IMR-90 (cell line): ENCODE results near the gene NR4A3. TPM values are rescaled to one million over a fixed set of nuclear protein-coding genes. Genes with fewer than 3 reads are reported as not detected.

Source experiments
- ATAC-seq: fragments of 200-7000 bp; cut with Tn5 transposase; 2 replicates; pipeline ENCODE4 v1.9.1; 2020; ENCODE audit warnings: low read depth, mild to moderate bottlenecking, moderate library complexity
- BruUV-seq: library from RNA; stranded (reverse); fragments of 400-500 nt; replicated peaks from 2 replicates; lab custom pipeline; 2021; lab: Mats Ljungman, UMichigan
- CTCF ChIA-PET: fragments of 300-600 bp; formaldehyde crosslinking; extraction: SDS; loops from one replicate; lab custom pipeline; 2021; ENCODE audit warnings: antibody characterized with exemption; lab: Yijun Ruan, JAX
- POLR2A ChIA-PET: fragments of 300-600 bp; sonication (Branson Sonifier 250); formaldehyde crosslinking; loops from one replicate; lab custom pipeline; 2022; ENCODE audit warnings: antibody characterized with exemption; ENCODE audit not compliant: unreplicated experiment; lab: Charles Lee
- DNase-seq: peaks from one replicate; pipeline ENCODE4 v3.0.0; 2013
- H2AFZ ChIP-seq: replicated peaks from 2 replicates; pipeline ENCODE3; 2013; ENCODE audit warnings: low read length, mild to moderate bottlenecking; ENCODE audit not compliant: poor library complexity
- H2AK5ac ChIP-seq: 2 replicates; pipeline ENCODE4 v1.6.1; 2013; ENCODE audit warnings: low read depth, low read length, inconsistent platforms
- H2AK9ac ChIP-seq: replicated peaks from 2 replicates; pipeline ENCODE3; 2013; ENCODE audit warnings: mild to moderate bottlenecking, low read depth, low read length, moderate library complexity; ENCODE audit not compliant: poor library complexity
- H2BK120ac ChIP-seq: 2 replicates; pipeline ENCODE4 v1.6.1; 2013; ENCODE audit warnings: low read depth, low read length, inconsistent platforms
- H2BK15ac ChIP-seq: 3 replicates; pipeline ENCODE4 v1.6.1; 2013; ENCODE audit warnings: low read depth, low read length, inconsistent platforms
- H2BK20ac ChIP-seq: 2 replicates; pipeline ENCODE4 v1.6.1; 2013; ENCODE audit warnings: low read depth, mild to moderate bottlenecking, inconsistent platforms, low read length, moderate library complexity
- H2BK5ac ChIP-seq: 2 replicates; pipeline ENCODE4 v1.6.1; 2013; ENCODE audit warnings: mild to moderate bottlenecking, low read depth, low read length, inconsistent platforms; ENCODE audit not compliant: poor library complexity, severe bottlenecking
- H3K14ac ChIP-seq: replicated peaks from 2 replicates; pipeline ENCODE4 v1.6.1; 2013; ENCODE audit warnings: low read depth, low read length, inconsistent platforms
- H3K18ac ChIP-seq: 2 replicates; pipeline ENCODE4 v1.6.1; 2013; ENCODE audit warnings: low read depth, low read length, control low read depth
- H3K23ac ChIP-seq: 2 replicates; pipeline ENCODE4 v1.6.1; 2013; ENCODE audit warnings: low read depth, low read length, inconsistent platforms
- H3K27ac ChIP-seq: 2 replicates; pipeline ENCODE4 v1.5.1; 2013; ENCODE audit warnings: mild to moderate bottlenecking, control low read depth, low read length; ENCODE audit not compliant: insufficient read depth
- H3K27me3 ChIP-seq: 2 replicates; pipeline ENCODE4 v1.6.1; 2013; ENCODE audit warnings: low read length; ENCODE audit not compliant: control insufficient read depth, insufficient read depth
- H3K36me3 ChIP-seq: 2 replicates; pipeline ENCODE4 v1.6.1; 2013; ENCODE audit warnings: low read length, mixed read lengths; ENCODE audit not compliant: control insufficient read depth, insufficient read depth
- H3K4ac ChIP-seq: 2 replicates; pipeline ENCODE4 v1.6.1; 2013; ENCODE audit warnings: low read depth, low read length, inconsistent platforms
- H3K4me1 ChIP-seq: 2 replicates; pipeline ENCODE4 v1.6.1; 2013; ENCODE audit warnings: low read length, mixed read lengths; ENCODE audit not compliant: control insufficient read depth, insufficient read depth
- H3K4me2 ChIP-seq: 2 replicates; pipeline ENCODE4 v1.6.1; 2013; ENCODE audit warnings: low read depth, mild to moderate bottlenecking, control low read depth, low read length, moderate library complexity
- H3K4me3 ChIP-seq: 2 replicates; pipeline ENCODE4 v1.5.1; 2013; ENCODE audit warnings: low read depth, mild to moderate bottlenecking, control low read depth, low read length, moderate library complexity; ENCODE audit not compliant: insufficient read depth
- H3K56ac ChIP-seq: 2 replicates; pipeline ENCODE4 v1.6.1; 2013; ENCODE audit warnings: low read length, inconsistent platforms; ENCODE audit not compliant: insufficient read depth; ENCODE audit errors: extremely low read depth
- H3K79me1 ChIP-seq, 2 experiments: 2 replicates each; pipeline ENCODE4 v1.6.1; 2013; ENCODE audit warnings: low read length in 2 of 2, inconsistent platforms in 1 of 2, low read depth in 1 of 2
- H3K9ac ChIP-seq: 2 replicates; pipeline ENCODE4 v1.6.1; 2013; ENCODE audit warnings: low read depth, low read length, control low read depth
- H3K9me1 ChIP-seq: 2 replicates; pipeline ENCODE4 v1.6.1; 2013; ENCODE audit warnings: low read length, inconsistent platforms; ENCODE audit not compliant: insufficient read depth
- H3K9me3 ChIP-seq: 2 replicates; pipeline ENCODE4 v1.6.1; 2013; ENCODE audit warnings: low read length; ENCODE audit not compliant: control insufficient read depth, insufficient read depth
- H4K20me1 ChIP-seq: 2 replicates; pipeline ENCODE4 v1.6.1; 2013; ENCODE audit warnings: low read length, inconsistent platforms; ENCODE audit not compliant: insufficient read depth
- H4K5ac ChIP-seq: 2 replicates; pipeline ENCODE4 v1.6.1; 2013; ENCODE audit warnings: mild to moderate bottlenecking, low read depth, low read length, control low read depth
- H4K8ac ChIP-seq, 2 experiments: 2 replicates each; pipeline ENCODE4 v1.6.1; 2013; ENCODE audit warnings: low read depth in 2 of 2, low read length in 2 of 2, control low read depth in 1 of 2, inconsistent platforms in 1 of 2
- H4K91ac ChIP-seq: 2 replicates; pipeline ENCODE4 v1.6.1; 2013; ENCODE audit warnings: low read depth, low read length, inconsistent platforms; ENCODE audit not compliant: insufficient read depth
- CEBPB ChIP-seq: IDR thresholded peaks from 2 replicates; pipeline ENCODE4 v1.6.1; 2012; ENCODE audit warnings: low read depth, low read length, improper control_type of control experiment
- CTCF ChIP-seq: conservative IDR thresholded peaks from 2 replicates; pipeline ENCODE4 v1.5.1; 2012; ENCODE audit warnings: mild to moderate bottlenecking, low read depth, low read length, improper control_type of control experiment
- MXI1 ChIP-seq: IDR thresholded peaks from 2 replicates; pipeline ENCODE4 v1.6.1; 2012; ENCODE audit warnings: low read depth, mild to moderate bottlenecking, low read length, moderate library complexity, borderline replicate concordance
- POLR2A ChIP-seq: IDR thresholded peaks from 2 replicates; pipeline ENCODE4 v1.6.1; 2012; ENCODE audit warnings: mild to moderate bottlenecking, low read depth, low read length
- RAD21 ChIP-seq: IDR thresholded peaks from 2 replicates; pipeline ENCODE4 v1.6.1; 2012; ENCODE audit warnings: low read length, improper control_type of control experiment
- RFX5 ChIP-seq: IDR thresholded peaks from 2 replicates; pipeline ENCODE4 v1.8.0; 2012; ENCODE audit warnings: low read depth, mild to moderate bottlenecking, low read length, moderate library complexity
- WGBS, 2 experiments: methylation state at CpG; one replicate each; pipeline versions ENCODE4 v1.1.5 to v1.1.7; 2013; ENCODE audit warnings: missing lambda C conversion rate in 2 of 2; ENCODE audit not compliant: insufficient read length in 1 of 2; ENCODE audit errors: extremely low coverage in 2 of 2; 5-methylcytosine and 5-hydroxymethylcytosine counted together
- dilution Hi-C: fragments of 300-500 bp; cut with HindIII; formaldehyde crosslinking; loops from one replicate; pipeline ENCODE4 v1.14.3; 2018; ENCODE audit warnings: low sequenced_read_pairs; ENCODE audit not compliant: unreplicated experiment
- in situ Hi-C: fragments of 300-500 bp; cut with MboI; formaldehyde crosslinking; loops from 3 replicates; pipeline ENCODE4 v1.14.3; 2019; ENCODE audit warnings: low sequenced_read_pairs, inconsistent platforms, mixed read lengths
- intact Hi-C: fragments of 100-400 bp; cut with micrococcal nuclease; formaldehyde crosslinking; loops from 2 replicates; pipeline ENCODE4 v1.10.0; 2022
- polyA plus RNA-seq, 3 experiments: library from polyadenylated mRNA; depleted of rRNA; stranded (reverse); fragments of >200 nt; gene quantifications; 2 replicates each; pipeline ENCODE4 v1.2.3, GENCODE V29; 2012; ENCODE audit warnings: low replicate concordance in 1 of 3
- total RNA-seq: library from RNA; depleted of rRNA; stranded (reverse); fragments of >200 nt; gene quantifications from 2 replicates; pipeline ENCODE4 v1.2.3, GENCODE V29; 2012

Gene NR4A3
- total and polyA plus RNA-seq, 2 of the 4 experiments (the other 2 are of a cell fraction): 0.27 to 0.54 TPM

- dilution Hi-C loops: no loop called here
- peaks cover 7% of the 10 kb centered on the region for H3K36me3 ChIP-seq
- no peaks in the 10 kb centered on the region for H3K79me1 ChIP-seq
- no peaks in the 10 kb centered on the region for H3K9me3 ChIP-seq
- H3K4ac ChIP-seq: no peak overlapping the region
- no peak overlapping the region for H3K18ac ChIP-seq
- H2AK5ac ChIP-seq: no peak overlapping the region
- ChIA-PET POLR2A (no interaction called here), CTCF (no interaction called here)
- H4K8ac ChIP-seq: no peak overlapping the region
- H2BK120ac ChIP-seq: no peak overlapping the region
- no CpG with 5 or more reads among the region's 4 CpGs for WGBS, 2 experiments
- intact Hi-C loops: no loop called here
- H3K27me3 ChIP-seq: no peaks in the 10 kb centered on the region
- no peak overlapping the region for H3K4me2 ChIP-seq
- DNase-seq (peak; percentile 57), ATAC-seq (no peak)
- no peak overlapping the region for H3K27ac ChIP-seq
- H2BK15ac ChIP-seq: no peak overlapping the region
- no peak overlapping the region for H3K9ac ChIP-seq
- H2BK5ac ChIP-seq: no peak overlapping the region
- no peak overlapping the region for H2BK20ac ChIP-seq
- H4K91ac ChIP-seq: no peak overlapping the region
- no peak overlapping the region for H3K14ac ChIP-seq
- H4K20me1 ChIP-seq: no peaks in the 10 kb centered on the region
- TF ChIP-seq CTCF (no peak), RFX5 (peak; percentile 77; the same call in 1 of the 2 replicates), RAD21 (no peak), CEBPB (peak; percentile 65), MXI1 (no peak), POLR2A (no peak)
- H3K4me3 ChIP-seq: no peak overlapping the region
- H4K5ac ChIP-seq: no peak overlapping the region
- H3K9me1 ChIP-seq: no peaks in the 10 kb centered on the region; the same call in 1 of the 2 replicates
- in situ Hi-C loops: loop anchor here (25.0 kb wide), 1 partner anchor 971 kb away; no protein-coding TSS in a partner anchor
- H3K4me1 ChIP-seq: no peaks in the 10 kb centered on the region
- H3K56ac ChIP-seq: no peak overlapping the region
- no peak overlapping the region for H2AFZ ChIP-seq
- no TSS peak for BruUV-seq
- no peak overlapping the region for H3K23ac ChIP-seq
- H2AK9ac ChIP-seq: no peak overlapping the region
These were observed 12.1 kb downstream of the NR4A3 start for GRCh38 chr9:99833735-99834134.
